Measurements from ENCODE around the gene SCAP.

SCAP gene

GRCh38 chr3:47366833-47367232 is 108.9 kb downstream of the SCAP start:
- no peak for DNase-seq (ENCODE audit: low read depth in 3 of 3)

DNA sequence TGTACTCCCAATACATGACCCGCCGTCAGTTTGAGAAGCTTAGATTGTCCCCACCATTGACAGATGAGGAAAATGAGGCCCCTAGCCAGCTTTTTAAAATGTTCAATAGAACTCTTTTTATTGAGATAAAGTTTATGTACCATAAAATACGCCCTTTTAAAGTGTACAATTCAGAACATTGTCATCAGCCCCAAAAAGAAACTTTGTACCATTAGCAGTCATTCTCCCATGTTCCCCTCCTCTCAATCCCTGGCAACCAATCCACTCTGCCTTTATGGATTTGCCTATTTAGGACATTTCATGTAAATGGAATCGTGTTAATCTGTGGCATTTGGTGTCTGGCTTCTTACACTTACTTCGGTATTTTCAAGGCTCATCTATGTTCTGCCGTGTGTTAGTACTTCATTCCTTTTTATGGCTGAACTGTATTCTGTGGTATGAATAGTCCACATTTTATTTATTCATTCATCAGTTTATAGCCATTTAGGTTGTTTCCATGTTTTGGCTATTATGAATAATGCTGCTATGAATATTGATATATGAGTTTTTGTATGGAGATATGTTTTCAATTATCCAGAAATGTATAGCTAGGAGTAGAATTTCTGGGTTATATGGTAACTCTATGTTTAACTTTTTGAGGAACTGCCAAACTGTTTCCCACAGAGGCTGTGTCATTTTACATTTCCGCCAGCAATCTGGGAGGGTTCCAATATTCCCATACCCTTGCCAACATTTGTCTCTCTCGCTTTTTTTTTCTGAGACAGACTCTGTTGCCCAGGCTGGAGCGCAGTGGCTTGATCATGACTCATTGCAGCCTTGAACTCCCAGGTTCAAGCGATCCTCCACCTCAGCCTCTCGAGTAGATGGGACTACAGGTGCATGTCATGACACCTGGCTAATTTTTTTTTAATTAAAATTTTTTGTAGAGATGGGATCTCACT is 110.3 kb downstream of the SCAP start:
- no peak for DNase-seq (ENCODE audit: low read depth in 3 of 3)
